GM10266 (cell line): ENCODE measurements around the gene MICOS13.
"Not testable (repeated sequence)": the region's sequence is repeated elsewhere in the genome, so short reads cannot be mapped to it uniquely, and the experiment has no call there.

Source experiments
- DNase-seq: peaks from one replicate; pipeline ENCODE4 v3.0.0; 2012; ENCODE audit errors: extremely low spot score
- TF ChIP-seq, protein P1 (sequence below): IDR thresholded peaks from 2 replicates; pipeline ENCODE4 v1.5.1; 2012; ENCODE audit warnings: mild to moderate bottlenecking, low read depth; ENCODE audit not compliant: control insufficient read depth, insufficient read depth; ENCODE audit errors: missing control alignments

Gene MICOS13

DNA sequence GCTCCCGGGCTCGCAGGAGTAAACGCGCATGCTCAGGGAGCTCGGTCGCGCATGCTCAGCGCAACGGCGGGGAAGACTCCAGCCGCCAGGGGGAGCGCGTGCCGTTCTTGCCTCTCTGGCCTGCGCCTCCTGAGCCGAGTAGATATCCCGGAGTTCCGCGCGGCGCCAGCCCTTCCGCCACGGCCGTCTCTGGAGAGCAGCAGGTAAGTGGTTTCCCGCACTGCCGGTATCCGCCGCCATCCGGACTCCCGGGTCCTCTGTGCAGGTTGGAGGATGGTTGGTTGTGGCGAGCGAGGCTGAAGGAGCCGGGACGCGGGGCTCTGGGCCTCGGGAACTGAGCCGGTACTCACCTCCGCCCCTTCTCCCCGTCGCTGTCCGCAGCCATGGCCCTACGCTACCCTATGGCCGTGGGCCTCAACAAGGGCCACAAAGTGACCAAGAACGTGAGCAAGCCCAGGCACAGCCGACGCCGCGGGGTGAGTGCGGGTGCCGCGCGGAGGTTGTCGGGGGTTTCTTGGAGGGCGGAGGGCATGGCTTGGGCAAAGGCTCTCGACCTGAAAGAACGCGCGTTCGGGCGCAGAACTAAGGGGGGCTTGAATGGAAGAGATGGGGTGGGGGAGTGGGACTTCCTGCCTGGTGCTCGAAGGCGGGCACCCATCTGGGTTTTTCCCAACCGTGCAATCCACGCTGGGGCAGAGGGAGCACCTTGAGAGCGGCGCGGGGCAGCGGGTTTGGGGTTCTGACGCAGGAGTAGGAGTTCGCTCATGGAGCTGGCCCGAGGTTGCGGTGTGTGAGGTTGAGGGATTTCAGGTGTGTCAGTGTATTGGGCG, 10.0 kb upstream of the MICOS13 start, which contains the start of gene RPL36:
Gene RPL36, plus strand, starts transcription at position 171 of the 830 bp plus-strand sequence. Its CDS starts 213 bp downstream, at position 384.
- TF ChIP-seq, protein P1, sequence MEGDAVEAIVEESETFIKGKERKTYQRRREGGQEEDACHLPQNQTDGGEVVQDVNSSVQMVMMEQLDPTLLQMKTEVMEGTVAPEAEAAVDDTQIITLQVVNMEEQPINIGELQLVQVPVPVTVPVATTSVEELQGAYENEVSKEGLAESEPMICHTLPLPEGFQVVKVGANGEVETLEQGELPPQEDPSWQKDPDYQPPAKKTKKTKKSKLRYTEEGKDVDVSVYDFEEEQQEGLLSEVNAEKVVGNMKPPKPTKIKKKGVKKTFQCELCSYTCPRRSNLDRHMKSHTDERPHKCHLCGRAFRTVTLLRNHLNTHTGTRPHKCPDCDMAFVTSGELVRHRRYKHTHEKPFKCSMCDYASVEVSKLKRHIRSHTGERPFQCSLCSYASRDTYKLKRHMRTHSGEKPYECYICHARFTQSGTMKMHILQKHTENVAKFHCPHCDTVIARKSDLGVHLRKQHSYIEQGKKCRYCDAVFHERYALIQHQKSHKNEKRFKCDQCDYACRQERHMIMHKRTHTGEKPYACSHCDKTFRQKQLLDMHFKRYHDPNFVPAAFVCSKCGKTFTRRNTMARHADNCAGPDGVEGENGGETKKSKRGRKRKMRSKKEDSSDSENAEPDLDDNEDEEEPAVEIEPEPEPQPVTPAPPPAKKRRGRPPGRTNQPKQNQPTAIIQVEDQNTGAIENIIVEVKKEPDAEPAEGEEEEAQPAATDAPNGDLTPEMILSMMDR: peak; percentile 100
- peak; percentile 98 for DNase-seq

DNA sequence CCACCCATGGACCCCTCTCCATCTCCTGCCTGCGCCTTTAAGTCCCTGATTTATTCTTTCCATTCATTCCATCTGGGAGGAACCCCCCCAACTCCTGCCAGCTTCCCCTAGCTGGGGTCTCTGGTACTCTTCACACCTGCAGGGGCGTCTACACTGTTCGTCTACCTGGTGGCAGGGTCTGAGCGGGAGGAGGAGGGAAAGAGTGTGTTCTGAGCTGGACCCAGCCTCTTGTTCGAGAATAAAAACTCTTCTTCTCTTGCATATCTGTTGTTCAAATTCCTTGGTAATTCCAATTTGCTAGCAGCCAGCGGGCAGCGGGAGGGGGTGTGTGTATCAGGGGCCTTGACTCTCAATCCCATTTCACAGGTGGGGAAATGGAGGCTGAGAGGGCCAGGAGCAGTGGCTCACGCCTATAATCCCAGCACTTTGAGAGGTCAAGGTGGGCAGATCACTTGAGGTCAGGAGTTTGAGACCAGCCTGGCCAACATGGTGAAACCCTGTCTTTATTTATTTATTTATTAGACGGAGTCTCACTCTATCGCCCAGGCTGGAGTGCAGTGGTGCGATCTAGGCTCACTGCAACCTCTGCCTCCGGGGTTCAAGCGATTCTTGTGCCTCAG, 8.1 kb upstream of the MICOS13 start:
- not testable (repeated sequence) for DNase-seq

DNA sequence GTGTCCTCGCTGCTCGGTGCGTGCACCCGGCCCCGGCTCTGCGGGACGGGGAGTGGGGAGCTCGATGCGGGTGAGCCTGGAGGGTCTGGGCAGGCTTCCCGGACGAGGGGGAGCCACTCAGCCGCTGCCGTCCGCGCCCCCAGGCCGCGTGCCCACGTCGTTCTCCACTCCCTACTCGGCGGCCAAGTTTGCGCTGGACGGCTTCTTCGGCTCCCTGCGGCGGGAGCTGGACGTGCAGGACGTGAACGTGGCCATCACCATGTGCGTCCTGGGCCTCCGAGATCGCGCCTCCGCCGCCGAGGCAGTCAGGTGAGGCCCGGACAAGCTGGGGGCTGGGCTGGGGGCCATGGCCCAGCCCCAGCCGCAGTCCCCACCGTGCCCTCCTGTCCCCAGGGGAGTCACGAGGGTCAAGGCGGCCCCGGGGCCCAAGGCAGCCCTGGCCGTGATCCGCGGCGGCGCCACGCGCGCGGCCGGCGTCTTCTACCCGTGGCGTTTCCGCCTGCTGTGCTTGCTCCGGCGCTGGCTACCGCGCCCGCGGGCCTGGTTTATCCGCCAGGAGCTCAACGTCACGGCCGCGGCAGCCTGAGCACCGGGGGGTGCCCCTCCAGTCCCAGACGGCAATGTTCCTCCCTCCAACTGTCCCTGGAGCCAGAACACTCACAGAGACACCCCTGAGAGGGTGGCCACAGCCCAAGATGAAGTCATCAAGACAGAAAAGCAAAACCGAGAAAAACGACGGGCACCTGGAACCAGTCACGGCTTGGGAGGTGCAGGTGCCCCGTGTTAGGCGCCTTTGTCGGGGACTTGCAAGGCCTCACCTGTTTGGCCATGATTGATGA, 7.3 kb upstream of the MICOS13 start:
- no peak for DNase-seq
- TF ChIP-seq, protein P1: no peak

DNA sequence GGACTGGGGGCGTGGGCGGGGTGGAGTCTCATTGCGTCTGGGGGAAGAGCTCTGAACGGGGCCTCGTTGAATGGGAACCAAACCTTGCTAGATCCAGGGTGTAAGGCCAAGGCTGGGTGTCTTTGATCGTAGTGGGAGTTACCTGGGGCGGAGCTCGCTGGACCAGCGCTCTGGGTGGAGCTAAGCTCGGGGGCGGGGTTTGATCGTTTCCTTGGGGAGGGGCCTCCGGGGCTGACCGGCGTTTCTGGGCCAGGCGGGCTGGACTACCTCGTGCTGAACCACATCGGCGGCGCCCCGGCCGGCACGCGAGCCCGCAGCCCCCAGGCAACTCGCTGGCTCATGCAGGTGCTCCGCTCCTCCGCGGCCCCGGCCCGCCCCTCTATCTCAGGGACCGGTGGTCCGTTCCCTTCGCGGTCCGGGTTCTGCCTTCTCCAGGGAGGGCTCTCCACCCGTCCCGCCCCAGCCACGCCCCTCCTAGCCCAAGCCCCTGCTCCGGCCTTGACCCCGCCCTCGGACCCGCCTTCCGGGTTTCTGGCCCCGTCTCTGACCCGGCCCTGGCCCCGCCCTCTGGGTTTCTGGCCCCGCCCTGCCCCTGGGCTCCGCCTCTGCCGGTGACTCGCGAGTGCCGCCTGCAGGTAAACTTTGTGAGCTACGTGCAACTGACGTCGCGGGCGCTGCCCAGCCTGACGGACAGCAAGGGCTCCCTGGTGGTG, 6.5 kb upstream of the MICOS13 start:
- peak; percentile 100 for DNase-seq
- TF ChIP-seq, protein P1: peak; percentile 97

DNA sequence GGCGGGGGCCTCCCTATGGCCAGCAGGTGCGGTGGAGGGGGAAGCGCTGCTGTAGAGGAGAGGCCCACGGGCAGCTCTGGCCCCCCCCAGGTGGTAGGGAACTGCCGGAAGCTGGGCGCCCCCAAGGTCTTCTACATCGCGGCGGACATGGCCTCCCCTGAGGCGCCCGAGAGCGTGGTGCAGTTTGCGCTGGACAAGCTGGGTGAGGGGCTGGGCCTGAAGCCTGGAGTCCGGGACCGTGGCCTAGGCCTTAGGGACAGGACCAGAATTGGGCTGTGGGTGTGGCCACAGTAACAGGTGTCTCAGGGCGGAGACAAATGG, 6.0 kb upstream of the MICOS13 start:
- no peak for DNase-seq
- TF ChIP-seq, protein P1: no peak

DNA sequence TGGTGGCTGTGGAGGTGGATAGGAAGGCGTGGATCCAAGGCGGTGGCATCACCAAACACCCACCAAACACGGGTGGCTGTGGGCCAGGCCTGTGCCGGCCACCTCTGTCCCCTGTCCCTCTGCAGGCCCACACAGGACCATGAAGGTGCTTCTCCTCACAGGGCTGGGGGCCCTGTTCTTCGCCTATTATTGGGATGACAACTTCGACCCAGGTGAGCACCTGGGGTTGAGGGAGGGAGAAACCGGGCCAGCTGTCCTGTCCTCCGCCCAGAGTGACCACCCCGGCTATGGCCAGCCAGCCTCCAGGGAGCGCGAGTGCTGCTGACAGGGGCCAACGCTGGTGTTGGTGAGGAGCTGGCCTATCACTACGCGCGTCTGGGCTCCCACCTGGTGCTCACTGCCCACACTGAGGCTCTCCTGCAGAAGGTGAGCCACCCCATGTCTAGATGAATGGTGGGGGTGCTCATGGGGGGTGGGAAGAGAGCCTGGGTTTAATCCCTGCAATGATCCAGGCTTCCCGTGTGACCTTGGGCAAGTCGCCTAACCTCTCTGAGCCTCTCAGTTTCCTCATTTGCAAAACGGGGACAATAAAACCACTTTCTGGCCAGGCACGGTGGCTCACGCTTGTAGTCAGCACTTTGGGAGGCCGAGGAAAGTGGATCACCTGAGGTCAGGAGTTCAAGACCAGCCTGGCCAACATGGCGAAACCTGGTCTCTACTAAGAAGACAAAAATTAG, 4.5 kb upstream of the MICOS13 start:
- DNase-seq: no peak
- TF ChIP-seq, protein P1: no peak
